A673 (cell line): ENCODE results near the gene PPARG. TPM values are rescaled to one million over a fixed set of nuclear protein-coding genes. Genes with fewer than 3 reads are reported as not detected.
"Not testable (repeated sequence)": the region's sequence is repeated elsewhere in the genome, so short reads cannot be mapped to it uniquely, and the experiment has no call there.

Experiments
- BruUV-seq: library from RNA; stranded (reverse); fragments of 400-500 nt; replicated peaks from 2 replicates; lab custom pipeline; 2021; lab: Mats Ljungman, UMichigan
- CTCF ChIA-PET: fragments of 300-600 bp; sonication (Branson Sonifier 250); formaldehyde crosslinking; loops from one replicate; lab custom pipeline; 2022; ENCODE audit warnings: antibody characterized with exemption; lab: Charles Lee
- POLR2A ChIA-PET: fragments of 300-600 bp; sonication (Branson Sonifier 250); formaldehyde crosslinking; loops from one replicate; lab custom pipeline; 2022; ENCODE audit warnings: antibody characterized with exemption; ENCODE audit not compliant: low non-redundant PET; lab: Charles Lee
- DNase-seq: peaks from one replicate; pipeline ENCODE4 v3.0.0-alpha.2; 2015; ENCODE audit warnings: low spot score
- H3K27ac ChIP-seq: fragments of 200-600 bp; sonication (generic); 2 replicates; pipeline ENCODE4 v1.5.1; 2016; ENCODE audit warnings: mixed run types, low read depth, mild to moderate bottlenecking, mixed read lengths, antibody characterized with exemption, low read length; ENCODE audit not compliant: poor library complexity, severe bottlenecking
- H3K27me3 ChIP-seq: fragments of 200-600 bp; sonication (generic); replicated peaks from 2 replicates; pipeline ENCODE4 v1.6.1; 2017; ENCODE audit warnings: mixed run types, low read depth, mild to moderate bottlenecking, mixed read lengths, antibody characterized with exemption, low read length; ENCODE audit not compliant: insufficient read depth, poor library complexity
- H3K36me3 ChIP-seq: fragments of 200-600 bp; sonication (generic); 2 replicates; pipeline ENCODE4 v1.6.1; 2016; ENCODE audit warnings: mixed run types, mild to moderate bottlenecking, mixed read lengths, antibody characterized with exemption, low read length; ENCODE audit not compliant: insufficient read depth, poor library complexity, severe bottlenecking
- H3K4me1 ChIP-seq: fragments of 200-600 bp; sonication (generic); 2 replicates; pipeline ENCODE4 v1.6.1; 2017; ENCODE audit warnings: mixed run types, mild to moderate bottlenecking, mixed read lengths, antibody characterized with exemption, low read length; ENCODE audit not compliant: insufficient read depth, poor library complexity, severe bottlenecking
- H3K4me3 ChIP-seq: fragments of 200-600 bp; sonication (generic); 2 replicates; pipeline ENCODE4 v1.5.1; 2016; ENCODE audit warnings: low read depth, mixed run types, mild to moderate bottlenecking, mixed read lengths, low read length; ENCODE audit not compliant: poor library complexity, severe bottlenecking
- H3K9me3 ChIP-seq: fragments of 200-600 bp; sonication (generic); 2 replicates; pipeline ENCODE4 v1.6.1; 2016; ENCODE audit warnings: mixed run types, low read depth, mild to moderate bottlenecking, mixed read lengths, antibody characterized with exemption, low read length; ENCODE audit not compliant: poor library complexity, severe bottlenecking
- EZH2 ChIP-seq: fragments of 200-600 bp; sonication (generic); IDR thresholded peaks from 2 replicates; pipeline ENCODE4 v1.6.1; 2017; ENCODE audit warnings: borderline replicate concordance, low read depth, mild to moderate bottlenecking, mixed read lengths, antibody characterized with exemption, low read length; ENCODE audit not compliant: poor library complexity, severe bottlenecking
- intact Hi-C: fragments of 100-400 bp; cut with micrococcal nuclease; formaldehyde crosslinking; loops from one replicate; pipeline ENCODE4 v1.10.0; 2022; ENCODE audit not compliant: unreplicated experiment
- total RNA-seq: library from RNA; stranded (reverse); gene quantifications from 2 replicates; pipeline ENCODE4 v1.2.3, GENCODE V29; 2021
- TF ChIP-seq, protein P1 (sequence below): fragments of 300-800, 200-600 bp; sonication (generic); conservative IDR thresholded peaks from 2 replicates; pipeline ENCODE4 v1.5.1; 2017; ENCODE audit warnings: low read depth, mild to moderate bottlenecking, antibody characterized with exemption, low read length, moderate library complexity, mixed read lengths

Gene PPARG
- total RNA-seq, 1 experiment from 2014 or later: 0.62 TPM

DNA sequence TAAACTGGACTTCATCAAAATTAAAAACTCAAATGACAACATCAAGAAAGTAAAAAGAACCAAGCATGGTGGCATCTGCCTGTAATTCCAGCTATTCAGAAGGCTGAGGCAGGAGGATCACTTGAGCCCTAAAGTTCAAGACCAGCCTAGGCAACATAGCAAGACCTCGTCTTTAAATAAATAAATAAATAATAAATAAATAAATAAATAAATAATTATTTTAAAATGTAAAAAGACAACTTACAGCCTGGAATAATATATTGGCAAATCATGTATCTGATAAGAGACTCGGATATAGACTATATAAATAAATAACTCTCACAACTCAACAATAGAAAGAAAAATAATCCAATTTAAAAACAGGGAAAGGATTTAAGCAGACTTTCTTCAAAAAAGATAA lies 4.3 kb upstream of the PPARG start:
- no peak for DNase-seq
- H3K4me1 ChIP-seq: no peaks in the 10 kb centered on the region
- intact Hi-C loops: no loop called here
- H3K4me3 ChIP-seq: no peak overlapping the region
- no peak for TF ChIP-seq EZH2
- TF ChIP-seq, protein P1, sequence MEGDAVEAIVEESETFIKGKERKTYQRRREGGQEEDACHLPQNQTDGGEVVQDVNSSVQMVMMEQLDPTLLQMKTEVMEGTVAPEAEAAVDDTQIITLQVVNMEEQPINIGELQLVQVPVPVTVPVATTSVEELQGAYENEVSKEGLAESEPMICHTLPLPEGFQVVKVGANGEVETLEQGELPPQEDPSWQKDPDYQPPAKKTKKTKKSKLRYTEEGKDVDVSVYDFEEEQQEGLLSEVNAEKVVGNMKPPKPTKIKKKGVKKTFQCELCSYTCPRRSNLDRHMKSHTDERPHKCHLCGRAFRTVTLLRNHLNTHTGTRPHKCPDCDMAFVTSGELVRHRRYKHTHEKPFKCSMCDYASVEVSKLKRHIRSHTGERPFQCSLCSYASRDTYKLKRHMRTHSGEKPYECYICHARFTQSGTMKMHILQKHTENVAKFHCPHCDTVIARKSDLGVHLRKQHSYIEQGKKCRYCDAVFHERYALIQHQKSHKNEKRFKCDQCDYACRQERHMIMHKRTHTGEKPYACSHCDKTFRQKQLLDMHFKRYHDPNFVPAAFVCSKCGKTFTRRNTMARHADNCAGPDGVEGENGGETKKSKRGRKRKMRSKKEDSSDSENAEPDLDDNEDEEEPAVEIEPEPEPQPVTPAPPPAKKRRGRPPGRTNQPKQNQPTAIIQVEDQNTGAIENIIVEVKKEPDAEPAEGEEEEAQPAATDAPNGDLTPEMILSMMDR: no peak
- no peaks in the 10 kb centered on the region for H3K36me3 ChIP-seq
- H3K9me3 ChIP-seq: peaks cover 8% of the 10 kb centered on the region
- ChIA-PET CTCF (no interaction called here), POLR2A (no interaction called here)
- no TSS peak for BruUV-seq
- peaks cover 49% of the 10 kb centered on the region for H3K27me3 ChIP-seq
- no peak overlapping the region for H3K27ac ChIP-seq

- intact Hi-C loops: no loop called here
- H3K27me3 ChIP-seq: peaks cover 54% of the 10 kb centered on the region
- TF ChIP-seq, protein P1: no peak
- no peak for TF ChIP-seq EZH2
- CTCF ChIA-PET: no interaction called here
- no TSS peak for BruUV-seq
- no peak for DNase-seq
- no peaks in the 10 kb centered on the region for H3K36me3 ChIP-seq
- no peak overlapping the region for H3K4me3 ChIP-seq
- no peak overlapping the region for H3K27ac ChIP-seq
- no peaks in the 10 kb centered on the region for H3K4me1 ChIP-seq
- POLR2A ChIA-PET: no interaction called here
- H3K9me3 ChIP-seq: peaks cover 8% of the 10 kb centered on the region
These were observed 3.8 kb upstream of the PPARG start for GRCh38 chr3:12285003-12285555.

DNA sequence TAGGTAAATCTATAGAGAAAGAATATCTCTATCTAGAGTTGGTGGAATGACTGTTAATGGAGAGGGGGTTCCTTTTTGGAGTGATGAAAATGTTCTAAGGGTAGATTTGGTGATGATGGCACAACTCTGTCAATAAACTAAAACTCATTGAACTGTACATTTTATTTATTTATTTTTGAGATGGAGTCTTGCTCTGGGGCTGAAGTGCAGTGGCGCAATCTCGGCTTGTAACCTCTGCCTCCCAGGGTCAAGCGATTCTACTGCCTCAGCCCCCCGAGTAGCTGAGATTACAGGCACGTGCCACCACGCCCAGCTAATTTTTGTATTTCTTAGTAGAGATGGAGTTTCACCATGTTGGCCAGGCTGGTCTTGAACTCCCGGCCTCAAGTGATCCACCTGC lies 3.1 kb upstream of the PPARG start:
- H3K4me1 ChIP-seq, BruUV-seq, DNase-seq, H3K27ac ChIP-seq, H3K9me3 ChIP-seq, H3K36me3 ChIP-seq, H3K4me3 ChIP-seq, CTCF ChIA-PET, POLR2A ChIA-PET, intact Hi-C loops: not testable (repeated sequence)
- peaks cover 61% of the 10 kb centered on the region for H3K27me3 ChIP-seq

GRCh38 chr3:12286504-12286903 lies 2.4 kb upstream of the PPARG start:
- no peak for DNase-seq
- intact Hi-C loops: no loop called here
- no peaks in the 10 kb centered on the region for H3K4me1 ChIP-seq
- H3K9me3 ChIP-seq: peaks cover 8% of the 10 kb centered on the region
- peaks cover 68% of the 10 kb centered on the region for H3K27me3 ChIP-seq
- no peak for TF ChIP-seq EZH2
- TF ChIP-seq, protein P1: no peak
- ChIA-PET CTCF (no interaction called here), POLR2A (no interaction called here)
- no peaks in the 10 kb centered on the region for H3K36me3 ChIP-seq
- no peak overlapping the region for H3K4me3 ChIP-seq
- H3K27ac ChIP-seq: no peak overlapping the region
- no TSS peak for BruUV-seq
